Skeletal muscle tissue (tissue), 4 donors: ENCODE results near the gene GSC2. TPM values are rescaled to one million over a fixed set of nuclear protein-coding genes. Genes with fewer than 3 reads are reported as not detected.

Experiments used
- H3K27ac ChIP-seq: one replicate; pipeline ENCODE4 v1.7.0; 2013; ENCODE audit warnings: mild to moderate bottlenecking, low read depth, low read length, inconsistent platforms
- H3K27me3 ChIP-seq, 3 donors: one replicate each; pipeline ENCODE4 v1.7.0; 2013; ENCODE audit warnings: low read length in 3 of 3; ENCODE audit not compliant: control insufficient read depth in 3 of 3, insufficient read depth in 3 of 3
- H3K36me3 ChIP-seq, 3 donors: one replicate each; pipeline ENCODE4 v1.7.0; 2013; ENCODE audit warnings: low read length in 3 of 3; ENCODE audit not compliant: control insufficient read depth in 3 of 3, insufficient read depth in 3 of 3
- H3K4me1 ChIP-seq, 3 donors: one replicate each; pipeline ENCODE4 v1.7.0; 2013; ENCODE audit warnings: low read length in 3 of 3, mild to moderate bottlenecking in 3 of 3; ENCODE audit not compliant: control insufficient read depth in 3 of 3, insufficient read depth in 3 of 3
- H3K4me3 ChIP-seq, 3 donors: one replicate each; pipeline ENCODE4 v1.7.0; 2013; ENCODE audit warnings: low read length in 3 of 3
- H3K9ac ChIP-seq, 3 donors: one replicate each; pipeline ENCODE4 v1.7.0; 2013; ENCODE audit warnings: low read length in 3 of 3, mild to moderate bottlenecking in 3 of 3, moderate library complexity in 2 of 3, low read depth in 1 of 3
- H3K9me3 ChIP-seq, 3 donors: one replicate each; pipeline ENCODE4 v1.7.0; 2013; ENCODE audit warnings: low read length in 3 of 3; ENCODE audit not compliant: control insufficient read depth in 3 of 3
- total RNA-seq: library from RNA; depleted of rRNA; stranded (reverse); fragments of >200 nt; gene quantifications from one replicate; pipeline ENCODE4 v1.2.3, GENCODE V29; 2014
- donor health status: Osteomylitis.

The GSC2 gene
- total RNA-seq, 1 donor from 2014 or later: not detected

- Histone ChIP-seq H3K9me3 (no peaks in the 10 kb centered on the region), H3K27me3 (no peaks in the 10 kb centered on the region), H3K36me3 (peaks cover 46 to 53% (median 50%) of the 10 kb centered on the region in 3 donors), H3K9ac (peak overlapping the region in 1 of 3 donors; percentile 5), H3K4me3 (no peak overlapping the region), H3K4me1 (peaks cover 2 to 12% (median 6%) of the 10 kb centered on the region in 3 donors), H3K27ac (no peak overlapping the region)
Measured at GRCh38 chr22:19184276-19184997, 34.3 kb upstream of the GSC2 start.

GRCh38 chr22:19183216-19183615 lies 33.1 kb upstream of the GSC2 start:
- H3K4me1 ChIP-seq: peaks cover 6 to 18% (median 10%) of the 10 kb centered on the region in 3 donors
- H3K27me3 ChIP-seq: no peaks in the 10 kb centered on the region
- peaks cover 43 to 46% (median 44%) of the 10 kb centered on the region in 3 donors for H3K36me3 ChIP-seq
- H3K9ac ChIP-seq: no peak overlapping the region
- H3K27ac ChIP-seq: no peak overlapping the region
- H3K4me3 ChIP-seq: no peak overlapping the region
- no peaks in the 10 kb centered on the region for H3K9me3 ChIP-seq

- H3K4me1 ChIP-seq: peaks cover 6 to 18% (median 11%) of the 10 kb centered on the region in 3 donors
- H3K9ac ChIP-seq: peak overlapping the region in 1 of 3 donors; percentile 33
- H3K4me3 ChIP-seq: no peak overlapping the region
- H3K36me3 ChIP-seq: peaks cover 38 to 40% (median 38%) of the 10 kb centered on the region in 3 donors
- no peaks in the 10 kb centered on the region for H3K27me3 ChIP-seq
- no peaks in the 10 kb centered on the region for H3K9me3 ChIP-seq
- H3K27ac ChIP-seq: no peak overlapping the region
Measured at GRCh38 chr22:19182472-19183157, 32.5 kb upstream of the GSC2 start.

- Histone ChIP-seq H3K9me3 (no peaks in the 10 kb centered on the region), H3K36me3 (peaks cover 31 to 34% (median 33%) of the 10 kb centered on the region in 3 donors)
Measured at GRCh38 chr22:19181786-19182471, 31.8 kb upstream of the GSC2 start.

GRCh38 chr22:19180740-19181410 lies 30.8 kb upstream of the GSC2 start:
- peaks cover 6 to 29% (median 22%) of the 10 kb centered on the region in 3 donors for H3K4me1 ChIP-seq
- H3K4me3 ChIP-seq: no peak overlapping the region
- H3K36me3 ChIP-seq: peaks cover 30 to 35% (median 33%) of the 10 kb centered on the region in 3 donors
- no peaks in the 10 kb centered on the region for H3K9me3 ChIP-seq
- H3K9ac ChIP-seq: no peak overlapping the region
- H3K27ac ChIP-seq: no peak overlapping the region
- H3K27me3 ChIP-seq: no peaks in the 10 kb centered on the region

More at GRCh38 chr22:19181786-19182471, 31.8 kb upstream of the GSC2 start:
- H3K4me1 ChIP-seq: peaks cover 6 to 22% (median 17%) of the 10 kb centered on the region in 3 donors
- no peak overlapping the region for H3K27ac ChIP-seq
- H3K4me3 ChIP-seq: no peak overlapping the region
- peak overlapping the region in 1 of 3 donors; percentile 33 for H3K9ac ChIP-seq
- H3K27me3 ChIP-seq: no peaks in the 10 kb centered on the region

- H3K9ac ChIP-seq: peak overlapping the region in 1 of 3 donors; percentile 66
- peaks cover 28 to 40% (median 29%) of the 10 kb centered on the region in 3 donors for H3K36me3 ChIP-seq
- H3K27ac ChIP-seq: no peak overlapping the region
- H3K27me3 ChIP-seq: no peaks in the 10 kb centered on the region
- no peak overlapping the region for H3K4me3 ChIP-seq
- no peaks in the 10 kb centered on the region for H3K9me3 ChIP-seq
- H3K4me1 ChIP-seq: peaks cover 9 to 35% (median 27%) of the 10 kb centered on the region in 3 donors
Measured at GRCh38 chr22:19180234-19180633, 30.1 kb upstream of the GSC2 start.

GRCh38 chr22:19179497-19180048 lies 29.5 kb upstream of the GSC2 start:
- Histone ChIP-seq H3K9me3 (no peaks in the 10 kb centered on the region), H3K4me3 (peak overlapping the region; percentile 59 to 63 (median 61)), H3K27me3 (no peaks in the 10 kb centered on the region), H3K36me3 (peaks cover 28 to 39% (median 29%) of the 10 kb centered on the region in 3 donors), H3K4me1 (peaks cover 13 to 42% (median 34%) of the 10 kb centered on the region in 3 donors), H3K9ac (peak overlapping the region; percentile 33 to 66 (median 40)), H3K27ac (peak overlapping the region; percentile 70)

- H3K27me3 ChIP-seq: no peaks in the 10 kb centered on the region
- peaks cover 19 to 49% (median 41%) of the 10 kb centered on the region in 3 donors for H3K4me1 ChIP-seq
- peaks cover 26 to 37% (median 29%) of the 10 kb centered on the region in 3 donors for H3K36me3 ChIP-seq
- H3K9me3 ChIP-seq: no peaks in the 10 kb centered on the region
- peak within 1 kb of the TSS; percentile 59 to 70 (median 63) for H3K4me3 ChIP-seq
- peak within 1 kb of the TSS; percentile 70 for H3K27ac ChIP-seq
- H3K9ac ChIP-seq: peak within 1 kb of the TSS; percentile 33 to 84 (median 50)
Measured at GRCh38 chr22:19178657-19179496, 28.8 kb upstream of the GSC2 start, which contains the start of gene SLC25A1. SLC25A1 (minus strand) TSS chr22:19178736; CDS start chr22:19178673, 63 bp downstream.
